ENCODE results near the gene FCRLA.
"Not testable (repeated sequence)": the region's sequence is repeated elsewhere in the genome, so short reads cannot be mapped to it uniquely, and the experiment has no call there.

Gene FCRLA
- 0 to 0.06 (median 0) reads per million in 9 experiments for total RNA-seq

- Mint-ChIP-seq H3K9me3 (no peaks in the 10 kb centered on the region), H3K27ac (no peak within 1 kb of the TSS), H3K27me3 (no peaks in the 10 kb centered on the region), H3K36me3 (ENCODE audit: insufficient read depth) (no peaks in the 10 kb centered on the region), H3K4me1 (ENCODE audit: low read depth in 2 of 2) (peaks cover 0 to 3% of the 10 kb centered on the region in 2 donors), H3K4me3 (no peak within 1 kb of the TSS)
- no peak for ATAC-seq (replicated peaks)
- DNase-seq = no peak
Measured at GRCh38 chr1:161706482-161707347, at the start of gene FCRLA. FCRLA (plus strand) TSS chr1:161707229; CDS start chr1:161707265, 36 bp downstream.

- not testable (repeated sequence) for H3K27me3 Mint-ChIP-seq; H3K36me3 Mint-ChIP-seq (ENCODE audit: insufficient read depth); ATAC-seq (replicated peaks); H3K4me1 Mint-ChIP-seq (ENCODE audit: low read depth in 2 of 2); H3K27ac Mint-ChIP-seq; H3K4me3 Mint-ChIP-seq; H3K9me3 Mint-ChIP-seq; DNase-seq
Measured at GRCh38 chr1:161658524-161658923, 48.5 kb upstream of the FCRLA start.

- not testable (repeated sequence) for H3K4me1 Mint-ChIP-seq (ENCODE audit: low read depth in 2 of 2); H3K9me3 Mint-ChIP-seq; H3K27me3 Mint-ChIP-seq; H3K27ac Mint-ChIP-seq; H3K4me3 Mint-ChIP-seq; H3K36me3 Mint-ChIP-seq (ENCODE audit: insufficient read depth)
- ATAC-seq (replicated peaks) (peak; percentile 99), DNase-seq (peak in 1 of 3 experiments; percentile 41)
Measured at GRCh38 chr1:161661660-161662311, 45.2 kb upstream of the FCRLA start.

DNA sequence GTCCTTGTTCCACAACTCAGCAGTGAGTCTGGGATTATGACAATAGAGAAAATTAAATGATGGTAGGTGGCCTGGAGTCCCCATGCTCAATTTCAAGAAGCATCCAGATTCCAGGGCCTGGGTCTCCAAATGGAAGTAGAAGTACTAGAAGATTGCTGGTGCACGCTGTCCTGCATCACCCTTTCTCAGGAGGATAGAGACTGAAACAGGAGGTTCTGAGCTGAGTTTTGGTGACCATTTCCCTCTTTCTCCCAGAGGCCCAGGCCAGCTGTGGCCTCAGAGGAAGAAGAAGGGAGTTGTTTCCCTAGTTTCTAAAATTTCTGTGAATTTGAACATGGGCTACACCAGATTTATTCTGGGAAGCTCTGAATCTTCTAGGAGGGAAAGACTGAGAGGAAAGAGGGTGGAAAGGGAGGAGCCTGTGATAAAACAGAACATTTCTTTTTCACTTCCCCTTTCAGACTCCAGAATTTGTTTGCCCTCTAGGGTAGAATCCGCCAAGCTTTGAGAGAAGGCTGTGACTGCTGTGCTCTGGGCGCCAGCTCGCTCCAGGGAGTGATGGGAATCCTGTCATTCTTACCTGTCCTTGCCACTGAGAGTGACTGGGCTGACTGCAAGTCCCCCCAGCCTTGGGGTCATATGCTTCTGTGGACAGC, 44.2 kb upstream of the FCRLA start, which contains the start of gene FCGR2B:
FCGR2B (plus strand) TSS at position 460 of the 656 bp plus-strand sequence; CDS start at position 559, 99 bp downstream.
- not testable (repeated sequence) for ATAC-seq (replicated peaks); H3K9me3 Mint-ChIP-seq; H3K27ac Mint-ChIP-seq; H3K4me1 Mint-ChIP-seq (ENCODE audit: low read depth in 2 of 2); H3K27me3 Mint-ChIP-seq; DNase-seq; H3K4me3 Mint-ChIP-seq; H3K36me3 Mint-ChIP-seq (ENCODE audit: insufficient read depth)

- ATAC-seq (replicated peaks); DNase-seq; H3K27ac Mint-ChIP-seq; H3K36me3 Mint-ChIP-seq (ENCODE audit: insufficient read depth); H3K4me1 Mint-ChIP-seq (ENCODE audit: low read depth in 2 of 2); H3K27me3 Mint-ChIP-seq; H3K4me3 Mint-ChIP-seq; H3K9me3 Mint-ChIP-seq: not testable (repeated sequence)
Measured at GRCh38 chr1:161663569-161663968, 43.5 kb upstream of the FCRLA start.

- not testable (repeated sequence) for H3K4me1 Mint-ChIP-seq (ENCODE audit: low read depth in 2 of 2); H3K4me3 Mint-ChIP-seq; H3K27ac Mint-ChIP-seq
Measured at GRCh38 chr1:161664689-161665088, 42.3 kb upstream of the FCRLA start.

GRCh38 chr1:161671045-161672020, 35.7 kb upstream of the FCRLA start:
- not testable (repeated sequence) for H3K27ac Mint-ChIP-seq; H3K4me3 Mint-ChIP-seq; H3K27me3 Mint-ChIP-seq; ATAC-seq (replicated peaks); H3K4me1 Mint-ChIP-seq (ENCODE audit: low read depth in 2 of 2); H3K9me3 Mint-ChIP-seq; H3K36me3 Mint-ChIP-seq (ENCODE audit: insufficient read depth); DNase-seq

More at GRCh38 chr1:161664689-161665088, 42.3 kb upstream of the FCRLA start:
- not testable (repeated sequence) for H3K27me3 Mint-ChIP-seq; H3K9me3 Mint-ChIP-seq; ATAC-seq (replicated peaks); H3K36me3 Mint-ChIP-seq (ENCODE audit: insufficient read depth); DNase-seq

- H3K4me3 Mint-ChIP-seq; H3K4me1 Mint-ChIP-seq (ENCODE audit: low read depth in 2 of 2); H3K27ac Mint-ChIP-seq: not testable (repeated sequence)
Measured at GRCh38 chr1:161673437-161673836, 33.6 kb upstream of the FCRLA start.

GRCh38 chr1:161674447-161674846, 32.6 kb upstream of the FCRLA start:
- not testable (repeated sequence) for H3K36me3 Mint-ChIP-seq (ENCODE audit: insufficient read depth); H3K27me3 Mint-ChIP-seq; DNase-seq; H3K4me3 Mint-ChIP-seq; H3K27ac Mint-ChIP-seq; H3K9me3 Mint-ChIP-seq; H3K4me1 Mint-ChIP-seq (ENCODE audit: low read depth in 2 of 2); ATAC-seq (replicated peaks)

More at GRCh38 chr1:161673437-161673836, 33.6 kb upstream of the FCRLA start:
- H3K36me3 Mint-ChIP-seq (ENCODE audit: insufficient read depth); H3K27me3 Mint-ChIP-seq; H3K9me3 Mint-ChIP-seq; ATAC-seq (replicated peaks); DNase-seq: not testable (repeated sequence)

GRCh38 chr1:161674908-161675307, 32.1 kb upstream of the FCRLA start:
- H3K36me3 Mint-ChIP-seq (ENCODE audit: insufficient read depth); H3K27ac Mint-ChIP-seq: not testable (repeated sequence)

DNA sequence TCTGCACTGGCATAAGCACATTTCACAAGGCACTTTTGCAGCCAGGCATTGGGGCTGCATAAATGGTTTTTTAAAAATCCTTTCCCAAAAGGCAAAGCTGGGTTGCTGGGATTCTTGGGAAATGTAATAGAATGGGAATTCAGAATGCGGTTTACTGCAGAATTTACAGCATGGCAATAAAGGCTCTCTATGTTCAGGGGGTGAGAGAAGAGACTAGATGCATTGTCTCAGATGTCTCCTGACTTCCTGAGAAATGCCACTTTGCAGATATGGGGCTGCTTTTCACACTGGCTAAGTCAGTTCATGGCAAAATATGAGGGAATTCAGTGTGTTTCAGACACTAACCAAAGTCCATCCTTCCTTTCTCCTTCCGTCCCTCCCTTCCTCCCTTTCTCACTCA, 30.6 kb upstream of the FCRLA start:
- H3K27me3 Mint-ChIP-seq = no peaks in the 10 kb centered on the region
- H3K4me3 Mint-ChIP-seq = no peak overlapping the region
- H3K9me3 Mint-ChIP-seq = no peaks in the 10 kb centered on the region
- H3K36me3 Mint-ChIP-seq (ENCODE audit: insufficient read depth) = no peaks in the 10 kb centered on the region
- no peak for DNase-seq
- H3K27ac Mint-ChIP-seq = peak overlapping the region in 1 of 2 donors; percentile 69
- no peak for ATAC-seq (replicated peaks)
- H3K4me1 Mint-ChIP-seq (ENCODE audit: low read depth in 2 of 2) = peaks cover 0 to 2% of the 10 kb centered on the region in 2 donors

More at GRCh38 chr1:161674908-161675307, 32.1 kb upstream of the FCRLA start:
- not testable (repeated sequence) for ATAC-seq (replicated peaks); H3K27me3 Mint-ChIP-seq; H3K9me3 Mint-ChIP-seq; DNase-seq; H3K4me3 Mint-ChIP-seq; H3K4me1 Mint-ChIP-seq (ENCODE audit: low read depth in 2 of 2)

DNA sequence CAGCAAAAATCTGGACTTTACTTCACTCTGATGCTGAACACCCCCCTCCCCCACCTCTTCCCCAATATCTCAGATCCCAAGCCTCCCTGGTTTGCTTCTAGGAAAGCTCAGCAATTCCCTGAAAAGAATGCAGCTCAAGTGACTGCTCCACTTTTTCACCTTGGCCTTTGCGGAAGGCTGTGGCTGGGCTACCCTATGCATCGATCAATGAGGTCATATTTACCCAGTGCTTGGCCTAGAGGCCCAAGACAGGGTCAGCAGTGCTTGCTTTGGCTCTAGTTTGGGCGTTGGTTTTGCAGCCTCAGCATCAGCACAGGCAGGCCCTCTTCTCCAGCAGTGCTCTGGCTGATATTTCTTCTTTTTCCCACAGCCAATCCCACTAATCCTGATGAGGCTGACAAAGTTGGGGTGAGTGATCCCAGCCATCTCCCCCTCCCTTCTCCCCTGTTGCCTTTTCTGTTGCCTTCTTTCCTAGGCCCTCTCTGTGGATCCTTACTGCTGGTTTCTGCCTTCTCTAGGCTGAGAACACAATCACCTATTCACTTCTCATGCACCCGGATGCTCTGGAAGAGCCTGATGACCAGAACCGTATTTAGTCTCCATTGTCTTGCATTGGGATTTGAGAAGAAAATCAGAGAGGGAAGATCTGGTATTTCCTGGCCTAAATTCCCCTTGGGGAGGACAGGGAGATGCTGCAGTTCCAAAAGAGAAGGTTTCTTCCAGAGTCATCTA, 29.9 kb upstream of the FCRLA start:
- no peak overlapping the region for H3K27ac Mint-ChIP-seq
- DNase-seq = no peak
- H3K9me3 Mint-ChIP-seq = no peaks in the 10 kb centered on the region
- no peak for ATAC-seq (replicated peaks)
- no peaks in the 10 kb centered on the region for H3K36me3 Mint-ChIP-seq (ENCODE audit: insufficient read depth)
- peaks cover 0 to 2% of the 10 kb centered on the region in 2 donors for H3K4me1 Mint-ChIP-seq (ENCODE audit: low read depth in 2 of 2)
- no peak overlapping the region for H3K4me3 Mint-ChIP-seq
- no peaks in the 10 kb centered on the region for H3K27me3 Mint-ChIP-seq

Measured in effector memory CD8-positive, alpha-beta T cell (primary cell).